ENCODE results near the gene PXDN.
"Not testable (repeated sequence)": the region's sequence is repeated elsewhere in the genome, so short reads cannot be mapped to it uniquely, and the experiment has no call there.

PXDN gene

DNA sequence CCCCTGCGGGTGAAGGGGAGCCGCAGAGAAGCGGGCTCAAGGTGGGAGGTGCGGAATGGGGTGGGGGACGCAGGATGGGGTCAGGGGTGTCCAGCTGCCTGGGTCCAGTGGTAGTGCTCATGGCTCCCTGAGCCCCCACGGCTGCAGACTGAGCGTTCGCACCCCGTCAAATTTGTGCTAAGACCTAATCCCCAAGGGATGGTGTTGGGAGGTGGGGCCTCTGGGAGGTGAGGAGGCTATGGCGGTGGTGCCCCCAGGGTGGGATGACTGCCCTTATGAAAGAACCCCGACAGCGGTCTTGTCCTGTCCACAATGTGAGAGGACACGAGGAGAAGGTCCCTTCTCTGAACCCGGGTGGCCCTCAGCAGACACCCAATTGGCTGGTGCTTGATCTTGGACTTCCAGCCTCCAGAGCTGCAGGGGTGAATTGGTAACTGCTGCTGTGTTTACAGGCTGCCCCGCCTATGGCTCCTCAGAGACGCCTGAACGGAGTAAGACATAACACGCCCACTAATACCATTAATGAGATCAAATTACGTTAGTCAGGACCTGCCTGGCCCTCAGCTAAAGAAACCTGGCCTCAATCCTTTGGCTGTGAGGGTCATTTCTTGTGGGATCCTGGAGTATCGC lies 42.6 kb downstream of the PXDN start:
- DNase-seq = no peak

DNA sequence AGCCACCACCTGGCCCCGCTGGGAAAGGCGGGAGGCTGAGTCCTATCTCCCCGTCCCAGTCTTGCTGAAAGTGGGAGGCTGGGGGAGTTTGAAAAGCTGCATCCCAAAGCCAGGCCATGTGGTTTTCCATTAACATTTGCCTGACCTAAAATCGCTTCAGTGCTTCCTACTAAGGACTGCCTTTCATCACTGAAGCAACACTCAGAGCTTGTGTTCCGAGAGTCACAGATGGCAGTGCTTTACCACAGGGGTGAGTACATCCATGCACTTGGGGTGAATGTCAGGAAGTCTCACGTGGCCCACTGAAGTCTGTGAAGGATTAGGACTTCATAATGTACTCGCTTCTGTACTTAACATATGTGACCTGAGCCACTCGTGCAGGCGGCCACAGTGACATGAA lies 43.3 kb downstream of the PXDN start:
- no peak for DNase-seq

DNA sequence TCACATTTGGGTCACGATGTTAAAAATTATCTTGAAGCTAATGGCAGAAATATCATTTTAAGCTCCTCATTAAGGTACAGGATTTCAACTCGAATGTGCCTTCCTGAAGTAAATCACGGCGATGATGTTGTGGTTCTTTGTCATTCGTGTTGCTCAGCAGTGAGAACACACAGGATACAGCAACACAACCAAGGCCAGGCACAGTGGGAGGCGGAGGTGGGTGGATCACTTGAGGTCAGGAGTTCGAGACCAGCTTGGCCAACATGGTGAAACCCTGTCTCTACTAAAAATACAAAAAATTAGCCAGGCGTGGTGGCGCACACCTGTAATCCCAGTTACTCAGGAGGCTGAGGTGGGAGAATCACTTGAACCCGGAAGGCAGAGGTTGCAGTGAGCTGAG lies 43.9 kb downstream of the PXDN start:
- not testable (repeated sequence) for DNase-seq

DNA sequence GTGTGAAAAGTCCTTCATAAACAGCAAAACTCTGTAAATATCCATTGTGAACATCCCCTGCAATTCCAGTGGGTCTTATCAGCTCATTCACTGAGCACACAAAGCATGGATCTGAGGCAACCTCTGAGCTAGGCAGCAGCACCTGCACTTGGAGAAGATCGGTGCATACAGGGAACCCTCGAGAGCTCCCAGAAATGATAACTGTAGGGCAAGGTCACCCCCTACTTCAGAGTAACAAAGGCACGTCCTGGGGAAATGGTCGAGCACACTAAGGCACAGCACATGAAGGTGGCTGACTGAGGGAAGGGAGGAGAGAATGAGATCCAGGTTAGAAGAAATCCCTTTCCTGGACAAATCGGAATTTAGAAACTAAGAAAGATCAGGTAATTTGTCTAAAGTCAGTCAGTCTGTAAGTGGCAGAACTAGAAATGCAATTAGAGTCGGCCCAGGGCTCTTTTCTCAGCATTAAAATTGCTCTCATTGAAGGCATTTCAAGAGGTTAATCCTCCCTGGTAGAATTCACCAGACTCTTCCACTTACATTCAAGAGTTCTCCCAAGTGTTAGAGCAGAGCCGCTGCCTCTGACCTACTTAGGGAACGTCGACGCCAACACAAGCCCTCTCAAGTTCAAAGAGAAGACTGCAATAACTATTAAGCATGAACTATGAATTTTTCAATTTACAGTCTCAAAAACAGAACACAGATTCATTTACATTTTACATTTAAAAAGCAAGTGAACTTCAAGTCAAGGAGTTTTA lies 45.9 kb downstream of the PXDN start:
- no peak for DNase-seq

DNA sequence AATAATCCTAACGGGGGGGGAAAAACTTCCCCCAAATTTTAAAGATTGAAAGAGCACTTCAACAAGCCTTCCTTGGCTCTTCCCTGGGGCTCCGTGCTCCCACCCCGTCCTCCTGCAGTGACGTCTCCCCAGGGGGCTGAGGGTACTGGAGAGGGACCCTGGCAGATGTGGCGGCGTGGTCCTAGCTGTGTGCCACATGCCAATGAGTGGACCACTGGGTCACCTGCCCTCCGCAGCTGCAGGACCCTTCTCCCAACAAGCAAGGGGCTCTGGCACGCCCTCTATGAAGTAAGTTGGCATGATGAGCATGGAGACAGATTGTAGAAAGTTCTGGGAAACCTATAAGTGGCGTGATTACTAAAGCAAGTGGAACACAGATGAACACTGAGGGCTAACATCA lies 46.7 kb downstream of the PXDN start:
- DNase-seq = no peak

DNA sequence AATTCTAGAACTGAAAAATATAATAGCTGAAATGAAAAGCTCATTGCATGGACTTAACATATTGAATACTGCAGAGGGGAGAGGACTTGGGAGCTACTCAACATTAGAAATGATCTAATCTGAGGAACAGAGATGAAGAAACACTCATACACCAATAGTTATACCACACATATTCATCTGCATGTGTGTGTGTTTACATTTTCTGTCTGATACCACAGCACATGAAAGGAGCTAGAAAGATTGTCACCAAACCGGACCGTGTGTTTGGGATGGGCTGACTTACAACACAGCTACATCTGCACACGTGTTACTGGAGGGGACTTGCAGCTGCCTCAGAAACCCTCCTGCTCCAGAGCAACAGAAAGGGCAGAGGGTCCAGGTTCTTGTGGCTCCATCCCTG lies 47.8 kb downstream of the PXDN start:
- DNase-seq = no peak

DNA sequence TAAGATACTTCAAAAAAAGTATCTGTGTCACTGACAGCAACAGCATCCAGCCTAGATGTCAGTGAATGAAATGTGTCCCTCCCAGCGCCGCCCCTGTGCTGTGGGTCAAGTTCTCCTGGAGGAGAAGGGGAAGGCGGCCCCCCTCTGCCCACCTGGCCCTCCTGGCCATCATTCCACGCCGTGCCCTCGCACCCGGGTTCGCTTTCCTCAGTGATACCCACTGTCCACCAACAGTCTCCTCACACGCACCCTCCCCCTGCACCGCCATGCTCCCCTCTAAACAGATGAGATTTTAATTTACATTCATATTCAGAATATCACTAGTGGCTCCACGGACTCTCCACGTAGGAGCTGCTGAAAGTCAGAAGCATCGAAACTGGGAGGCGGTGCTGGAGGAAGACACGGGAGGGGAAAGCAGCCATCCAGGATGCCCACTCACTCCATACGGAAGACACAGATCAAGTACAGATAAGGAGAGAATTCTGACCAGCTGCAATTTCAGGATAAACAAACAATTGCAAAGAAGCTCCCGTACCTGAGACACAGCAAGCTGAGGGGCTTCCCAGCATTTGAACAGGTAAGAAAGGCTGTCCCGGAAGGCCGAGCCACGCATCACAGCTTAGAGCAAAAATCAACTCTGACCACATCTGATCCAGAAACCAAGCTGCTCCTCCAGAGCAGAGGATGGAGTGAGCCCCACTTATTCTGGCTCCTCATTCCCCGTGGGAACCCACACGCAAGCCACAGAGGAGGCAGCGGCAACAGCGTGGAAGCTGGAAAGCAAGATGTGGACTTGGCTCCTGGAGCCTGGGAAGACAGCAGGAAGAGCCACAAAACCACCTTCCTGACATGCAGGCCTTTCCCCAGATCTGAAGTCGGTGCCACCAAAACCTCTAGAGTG lies 49.7 kb downstream of the PXDN start:
- no peak for DNase-seq

DNA sequence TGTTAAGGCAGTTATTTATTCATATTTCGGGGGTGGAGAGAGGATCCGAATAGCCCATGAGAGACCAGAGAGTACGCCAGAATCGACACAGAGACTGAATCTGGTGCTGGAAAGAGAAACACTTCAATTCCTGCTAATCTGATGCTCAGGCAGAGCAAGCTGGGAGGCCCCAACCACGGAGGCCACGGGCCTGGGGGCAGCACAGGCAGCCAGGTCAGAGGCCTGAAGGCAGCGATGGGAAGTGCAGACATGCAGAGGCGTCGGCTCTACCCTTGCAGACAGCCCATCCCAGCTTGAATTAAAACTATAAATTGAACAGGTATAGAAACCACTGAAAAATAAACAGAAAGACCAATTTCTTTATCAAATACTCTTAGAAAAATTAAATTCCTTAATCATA lies 50.6 kb downstream of the PXDN start:
- no peak for DNase-seq

DNA sequence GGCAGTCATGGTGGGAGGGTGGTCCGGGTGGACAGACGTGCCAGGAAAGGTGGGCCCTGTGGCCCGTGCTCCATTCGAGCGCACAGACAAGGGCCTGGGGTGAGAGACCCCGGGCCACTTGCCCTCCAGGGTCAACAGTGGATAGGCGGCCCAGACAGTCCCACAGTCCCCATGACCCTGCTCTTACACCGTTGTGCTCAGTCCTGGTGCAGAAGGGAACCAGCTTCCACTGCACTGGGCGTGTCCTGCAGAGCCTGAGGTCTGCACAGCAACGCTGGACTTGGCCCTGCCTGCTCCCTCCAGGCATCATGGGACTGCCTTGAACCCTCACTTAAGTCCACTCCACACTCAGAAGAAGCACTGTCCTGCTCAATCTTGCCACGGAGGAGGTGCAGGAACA lies 52.0 kb downstream of the PXDN start:
- DNase-seq = no peak

DNA sequence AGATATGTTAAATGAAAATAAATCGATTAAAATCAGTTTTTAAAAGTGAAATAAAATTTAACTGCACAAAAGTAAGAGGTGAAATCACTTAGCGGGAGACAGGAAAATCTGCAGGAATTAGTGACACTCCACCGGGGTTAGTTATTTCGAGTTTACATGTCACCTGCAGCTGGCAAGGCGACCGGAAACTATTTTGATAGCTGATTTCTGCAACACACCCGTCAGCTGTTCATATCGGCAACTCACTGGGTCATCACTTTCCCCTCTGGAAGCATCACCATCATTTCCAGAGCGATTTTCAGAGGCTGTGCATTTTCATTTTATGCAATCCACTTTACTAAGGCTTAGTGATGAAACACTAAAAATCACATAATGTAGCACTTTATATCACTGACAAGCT lies 52.9 kb downstream of the PXDN start:
- no peak for DNase-seq

DNA sequence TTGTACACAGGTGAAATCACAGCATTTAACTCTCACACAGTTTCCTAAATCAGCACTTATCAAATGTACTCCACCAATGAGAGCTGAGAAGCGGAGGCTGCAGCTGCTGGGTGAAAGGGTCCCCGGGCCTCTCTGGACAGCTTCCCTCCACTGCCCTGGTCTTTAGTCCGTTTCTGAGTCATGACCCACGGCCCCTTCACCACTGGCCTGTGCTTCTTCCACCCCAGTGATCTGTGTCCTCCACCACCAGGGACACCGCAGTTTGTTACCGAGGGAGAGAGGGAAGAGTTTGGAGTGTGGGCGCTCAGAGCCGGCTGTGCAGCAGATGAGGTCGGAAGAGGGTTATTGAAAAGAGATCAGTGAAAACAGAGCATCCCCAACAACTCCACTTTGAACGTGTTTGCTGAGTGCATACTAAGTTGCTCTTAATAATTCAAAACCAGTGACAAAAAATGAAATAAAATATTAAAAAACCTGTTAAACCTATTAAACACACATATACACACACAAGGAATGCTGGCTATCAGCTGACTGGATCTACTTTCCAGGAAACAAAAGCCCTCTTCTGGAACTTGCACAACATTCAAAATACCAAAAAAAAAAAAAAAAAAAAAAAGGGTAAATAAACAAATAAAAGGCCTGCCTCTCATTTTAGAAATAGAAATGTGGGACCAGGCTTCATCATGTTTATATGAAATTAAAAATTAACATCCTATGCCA lies 54.1 kb downstream of the PXDN start:
- DNase-seq = no peak

DNA sequence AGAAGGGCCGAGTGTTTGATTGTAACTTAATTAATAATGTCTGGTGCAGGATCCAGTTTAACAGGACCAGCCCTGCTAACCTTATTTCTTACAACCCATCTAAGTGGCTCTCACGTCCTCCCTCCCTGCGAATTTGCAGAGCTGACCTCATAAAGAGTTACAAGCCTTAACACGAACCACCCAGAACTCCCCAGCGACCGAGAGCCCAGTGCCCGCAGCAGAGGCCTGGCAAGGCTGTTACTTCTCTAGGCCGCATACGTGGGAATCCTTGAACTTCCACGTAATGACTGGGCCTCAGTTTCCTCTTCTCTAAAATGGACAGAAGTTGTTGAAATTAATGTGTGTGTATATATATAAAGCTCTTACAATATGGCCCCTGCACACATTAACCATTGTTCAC lies 55.5 kb downstream of the PXDN start:
- DNase-seq = no peak

DNA sequence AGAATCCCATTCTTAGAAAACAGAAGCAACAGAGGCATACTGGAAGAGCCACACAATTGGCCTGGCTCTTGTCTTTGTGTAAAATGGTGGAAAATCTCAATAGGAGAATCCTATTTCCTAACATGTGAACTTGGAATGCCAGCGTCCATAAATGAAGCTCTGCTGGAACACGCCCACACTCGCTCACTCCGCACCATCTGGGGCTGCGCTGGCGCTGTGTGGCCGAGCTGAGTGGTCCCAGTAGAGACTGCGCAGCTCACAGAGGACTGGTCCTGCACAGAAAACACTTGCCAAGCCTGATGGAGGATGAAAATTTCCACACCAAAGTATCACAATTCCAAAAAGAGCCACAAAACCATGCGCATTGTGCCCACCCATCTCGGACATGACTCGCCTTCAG lies 56.2 kb downstream of the PXDN start:
- no peak for DNase-seq

DNA sequence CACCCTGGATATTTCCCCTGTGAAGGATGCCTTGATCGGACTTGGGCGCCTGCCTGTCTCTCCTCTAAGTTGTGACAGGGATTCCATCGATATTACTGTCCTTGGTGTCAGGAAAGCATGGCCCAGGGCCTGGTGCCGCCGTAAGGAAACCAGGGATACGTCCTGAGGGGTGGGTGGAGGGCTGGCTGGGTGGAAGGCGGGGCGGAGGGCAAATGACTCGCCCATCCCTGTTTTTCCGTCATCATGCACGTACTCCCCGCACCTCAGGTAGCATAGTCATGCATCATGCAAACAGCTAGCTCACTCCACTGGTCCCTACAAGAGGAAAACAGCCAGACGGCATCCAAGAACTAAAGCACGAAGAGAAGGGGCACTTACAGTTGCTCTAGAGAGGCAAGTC lies 57.1 kb downstream of the PXDN start:
- DNase-seq = no peak

DNA sequence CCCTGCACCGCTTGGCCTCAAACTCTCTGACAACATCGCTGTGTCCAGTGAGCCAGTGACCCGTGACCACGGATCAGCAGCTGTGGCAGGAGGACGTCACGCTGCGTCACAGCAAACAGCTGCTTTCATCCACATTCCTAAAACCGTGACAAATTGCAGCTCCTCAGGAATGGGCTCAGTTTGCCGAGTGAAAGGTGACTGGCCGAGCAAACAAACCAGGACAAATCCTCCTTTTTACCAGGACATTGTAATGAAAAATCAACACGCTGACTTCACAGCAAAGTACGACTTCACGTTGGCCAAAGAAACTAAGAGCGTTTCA lies 57.6 kb downstream of the PXDN start:
- DNase-seq = no peak

DNA sequence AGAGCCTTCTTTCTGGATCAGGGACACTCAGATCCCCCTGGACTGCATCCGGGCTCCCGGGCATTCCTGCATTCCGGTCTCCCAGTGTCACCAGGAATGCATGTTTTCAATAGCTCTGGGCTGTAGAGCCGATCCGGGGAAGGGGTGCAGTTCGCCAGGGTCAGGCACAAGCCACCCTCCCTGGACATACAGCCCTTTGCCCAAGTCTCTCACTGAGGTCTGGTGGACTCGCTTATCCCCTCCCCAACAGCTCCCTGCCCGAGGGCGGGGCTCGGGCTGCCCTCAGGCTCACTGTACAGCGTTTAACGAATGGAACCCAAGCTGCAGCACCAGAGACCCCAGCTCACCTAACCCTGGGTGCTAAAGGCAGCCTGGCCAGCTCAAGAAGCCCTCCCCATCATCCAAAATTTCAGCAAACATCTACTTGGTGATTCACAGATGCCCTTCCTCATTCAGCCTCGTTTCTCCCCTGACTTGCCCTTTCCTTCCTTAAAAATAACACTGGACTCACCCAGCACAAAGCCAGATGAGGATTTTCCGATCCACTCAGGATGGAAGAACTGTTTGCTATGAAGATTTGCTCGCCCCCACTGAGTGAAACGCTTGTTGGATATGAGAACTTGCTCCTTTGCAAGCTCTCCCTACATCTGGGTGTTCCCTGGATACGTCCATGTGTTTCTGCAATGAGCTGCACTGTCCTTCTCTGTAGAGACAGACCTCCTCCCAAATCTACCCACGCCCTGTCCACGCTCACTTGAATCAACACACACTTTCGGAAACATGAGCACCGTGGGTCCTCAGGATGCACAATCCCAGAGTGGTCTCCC lies 58.1 kb downstream of the PXDN start:
- DNase-seq = no peak

DNA sequence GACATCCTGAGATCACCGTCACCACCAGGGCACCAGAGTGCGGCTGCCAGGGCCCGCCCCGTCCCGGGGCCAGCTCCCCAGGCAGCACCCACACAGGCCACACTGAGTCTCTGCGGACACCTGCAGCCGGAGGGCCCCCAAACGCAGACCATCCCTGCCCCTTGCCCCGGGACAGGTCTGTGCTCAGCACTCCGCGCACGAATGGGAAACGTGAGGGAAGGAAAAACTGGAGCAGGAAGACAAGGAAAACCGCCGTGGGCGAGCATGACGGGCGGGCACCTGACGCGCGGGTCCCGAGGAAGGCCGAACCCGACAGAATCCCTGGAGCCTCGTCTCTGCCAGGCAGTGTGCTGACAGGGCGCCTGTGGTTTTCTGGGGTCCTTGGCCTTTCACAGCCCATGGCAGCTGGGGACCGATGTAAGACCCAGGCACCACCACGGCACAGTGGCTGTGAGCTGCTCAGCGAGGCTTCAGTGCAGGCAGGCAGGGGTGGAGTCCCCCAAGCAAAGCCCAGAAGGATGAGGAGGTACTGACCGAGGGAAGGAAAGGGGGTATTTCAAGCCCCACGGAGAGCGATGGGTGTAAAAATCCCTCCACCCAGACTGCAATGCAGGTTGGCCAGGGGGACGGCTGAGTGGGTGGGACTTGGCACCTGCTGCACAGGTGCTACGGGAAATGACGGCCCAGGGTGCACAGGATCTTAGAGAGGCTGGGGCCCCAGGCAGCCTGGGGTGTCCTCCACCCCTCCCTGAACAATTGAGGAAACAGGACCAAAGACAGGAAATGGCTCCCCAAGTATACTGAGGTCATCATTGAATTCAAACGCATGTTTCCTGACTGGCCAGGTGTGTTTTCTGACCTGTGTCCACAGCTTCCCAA lies 59.0 kb downstream of the PXDN start:
- DNase-seq = no peak

DNA sequence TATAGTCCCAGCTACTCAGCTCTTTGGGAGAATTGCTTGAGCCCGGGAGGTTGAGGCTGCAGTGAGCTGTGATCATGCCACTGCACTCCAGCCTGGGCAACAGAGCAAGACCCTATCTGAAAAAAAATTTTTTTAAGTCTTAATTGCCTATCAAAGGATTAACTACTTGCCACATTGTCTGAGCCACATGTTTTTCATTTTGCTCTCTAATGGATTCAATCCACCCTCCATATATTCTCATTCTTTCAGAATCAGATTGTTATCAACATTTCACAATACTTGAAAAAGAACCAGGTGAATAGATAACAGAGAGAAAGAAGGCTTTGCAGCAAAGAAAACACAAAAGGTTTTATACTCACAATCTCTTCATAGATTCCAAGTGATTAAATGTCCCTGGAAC lies 61.0 kb downstream of the PXDN start:
- DNase-seq = no peak

DNA sequence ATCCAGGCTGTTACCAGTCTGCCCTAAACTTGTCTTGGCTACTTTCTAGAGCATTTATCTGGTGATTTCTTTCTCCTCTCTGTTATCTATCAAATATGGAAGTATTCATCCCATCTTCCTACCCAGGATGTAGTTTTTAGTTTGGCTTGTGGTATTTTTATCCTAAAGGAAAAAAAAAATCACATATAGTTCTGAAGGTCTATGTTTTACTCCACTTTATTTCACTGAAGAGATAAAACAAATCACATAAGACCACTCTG lies 62.2 kb downstream of the PXDN start:
- no peak for DNase-seq

DNA sequence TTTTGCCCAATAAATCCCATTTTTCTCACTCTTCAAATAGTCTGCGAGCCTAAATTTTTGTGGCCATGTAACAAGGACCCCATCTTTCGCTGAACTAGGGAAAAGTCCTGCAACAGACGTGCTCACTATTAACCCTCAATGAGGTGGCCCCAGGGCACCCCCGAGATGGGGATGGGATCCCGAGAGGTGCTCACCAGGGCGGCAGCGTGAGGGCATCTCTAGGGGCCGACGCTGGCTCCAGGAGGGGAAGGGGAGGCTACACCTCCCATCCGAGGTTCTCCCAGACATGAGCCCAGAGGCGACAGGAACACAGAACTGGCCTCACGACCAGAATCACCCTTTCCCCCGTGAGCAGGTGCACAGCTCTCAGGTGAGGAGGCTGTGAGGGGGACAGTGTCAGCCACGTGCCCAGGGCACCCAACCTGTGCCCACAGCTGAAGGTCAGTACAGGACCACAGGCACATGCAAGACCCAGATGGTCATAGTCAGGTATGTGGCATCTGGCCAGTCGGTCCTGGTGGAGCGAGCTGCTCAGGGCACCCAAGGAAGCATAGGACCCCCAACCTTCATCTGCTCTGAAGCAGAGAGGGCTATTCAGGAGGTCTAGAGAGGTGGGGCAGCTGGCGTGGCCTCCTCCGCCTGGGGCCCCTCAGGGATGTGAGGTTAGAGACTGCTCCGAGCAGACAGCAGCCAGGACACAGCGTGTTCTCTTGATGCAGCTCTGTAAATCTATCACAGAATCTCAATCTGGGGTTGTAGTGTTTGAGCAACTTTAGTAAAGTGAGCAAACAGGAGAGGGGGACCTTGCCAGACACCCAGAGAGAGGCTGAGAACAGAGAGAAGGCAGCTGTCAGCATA lies 62.8 kb downstream of the PXDN start:
- DNase-seq = no peak

DNA sequence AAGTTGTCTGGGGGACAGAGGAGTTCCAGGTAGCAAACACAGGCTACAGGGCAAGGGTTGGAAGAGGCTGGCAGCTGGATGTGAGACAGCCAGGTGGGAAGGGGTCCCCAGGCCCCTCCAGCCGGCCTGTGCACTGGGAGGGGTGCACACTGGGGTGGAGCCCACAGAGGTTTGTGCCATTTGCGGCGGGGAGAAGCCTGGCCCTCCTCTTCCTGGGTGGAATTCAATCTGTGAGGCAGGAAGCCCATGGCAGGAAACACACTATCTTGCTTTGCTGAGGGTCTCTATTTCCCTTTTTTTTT lies 63.3 kb downstream of the PXDN start:
- no peak for DNase-seq

All from NCI-H345 (cell line).